Endothelial cell of umbilical vein (primary cell): Measurements from ENCODE around the gene CELF2. TPM values are rescaled to one million over a fixed set of nuclear protein-coding genes. Genes with fewer than 3 reads are reported as not detected.

ENCODE experiments used
- BruUV-seq: library from RNA; stranded (reverse); fragments of 400-500 nt; replicated peaks from 2 replicates; lab custom pipeline; 2021; lab: Mats Ljungman, UMichigan
- CTCF ChIA-PET: fragments of 300-600, 350-600 bp; sonication (Branson Sonifier 250); formaldehyde crosslinking; loops from one replicate; lab custom pipeline; 2021; ENCODE audit warnings: antibody characterized with exemption, inconsistent platforms; lab: Charles Lee
- POLR2A ChIA-PET: fragments of 300-600, 350-600 bp; sonication (Branson Sonifier 250); formaldehyde crosslinking; loops from one replicate; lab custom pipeline; 2021; ENCODE audit warnings: antibody characterized with exemption, inconsistent platforms; lab: Charles Lee
- DNase-seq: peaks from one replicate; pipeline ENCODE4 v3.0.0-alpha.2; 2011; ENCODE audit warnings: low read depth, low spot score
- FAIRE-seq: peaks from 2 replicates; lab custom pipeline; 2011; peaks lifted over from hg19 to GRCh38; lab: Jason Lieb, UNC
- H2AFZ ChIP-seq: 2 replicates; pipeline ENCODE4 v1.6.0; 2012; ENCODE audit warnings: low read depth, low read length, control low read depth, inconsistent platforms
- H3K27ac ChIP-seq: 2 replicates; pipeline ENCODE4 v1.5.1; 2011; ENCODE audit warnings: low read depth, mild to moderate bottlenecking, control low read depth, low read length, moderate library complexity; ENCODE audit not compliant: insufficient read depth
- H3K27me3 ChIP-seq, 2 experiments: 2 replicates each; pipeline versions ENCODE4 v1.6.0 to v1.6.1; 2011; ENCODE audit warnings: low read length in 2 of 2, mixed read lengths in 1 of 2; ENCODE audit not compliant: control insufficient read depth in 2 of 2, insufficient read depth in 2 of 2
- H3K36me3 ChIP-seq, 2 experiments: 2 replicates in 1 of 2; 3 replicates in 1 of 2; pipeline ENCODE4 v1.5.1; 2011; ENCODE audit warnings: low read length in 2 of 2, mild to moderate bottlenecking in 1 of 2, moderate library complexity in 1 of 2; ENCODE audit not compliant: control insufficient read depth in 2 of 2, insufficient read depth in 2 of 2; ENCODE audit errors: extremely low read depth in 1 of 2
- H3K4me1 ChIP-seq: 3 replicates; pipeline ENCODE4 v1.5.1; 2011; ENCODE audit warnings: mild to moderate bottlenecking, low read length; ENCODE audit not compliant: control insufficient read depth, insufficient read depth; ENCODE audit errors: extremely low read depth
- H3K4me2 ChIP-seq: 2 replicates; pipeline ENCODE4 v1.6.1; 2011; ENCODE audit warnings: low read length, control low read depth, mixed read lengths; ENCODE audit not compliant: insufficient read depth
- H3K4me3 ChIP-seq, 3 experiments: fragments of 200-600 bp in 1 of 3; sonication (generic), shearing (Covaris generic) in 1 of 3; replicated peaks in 1 of 3; 2 replicates each; pipeline ENCODE4 v1.5.1; 2011 to 2016; ENCODE audit warnings: control low read depth in 3 of 3, low read length in 3 of 3, mild to moderate bottlenecking in 2 of 3, inconsistent platforms in 1 of 3, low read depth in 1 of 3, moderate library complexity in 1 of 3; ENCODE audit not compliant: insufficient read depth in 1 of 3
- H3K79me2 ChIP-seq: 2 replicates; pipeline ENCODE4 v1.6.0; 2012; ENCODE audit warnings: low read length, inconsistent platforms; ENCODE audit not compliant: control insufficient read depth, insufficient read depth
- H3K9ac ChIP-seq: replicated peaks from 2 replicates; pipeline ENCODE3; 2011; ENCODE audit warnings: low read length, control low read depth; ENCODE audit not compliant: insufficient read depth; ENCODE audit errors: extremely low read depth
- H3K9me1 ChIP-seq: replicated peaks from 3 replicates; pipeline ENCODE4 v1.6.0; 2011; ENCODE audit warnings: mild to moderate bottlenecking, low read length; ENCODE audit not compliant: control insufficient read depth, insufficient read depth; ENCODE audit errors: extremely low read depth
- H3K9me3 ChIP-seq: replicated peaks from 2 replicates; pipeline ENCODE4 v1.5.1; 2012; ENCODE audit warnings: low read length, inconsistent platforms; ENCODE audit not compliant: control insufficient read depth, insufficient read depth
- H4K20me1 ChIP-seq: replicated peaks from 2 replicates; pipeline ENCODE3; 2011; ENCODE audit warnings: mild to moderate bottlenecking, low read length; ENCODE audit not compliant: control insufficient read depth, insufficient read depth; ENCODE audit errors: extremely low read depth
- EZH2 ChIP-seq: IDR thresholded peaks from 2 replicates; pipeline ENCODE4 v1.6.1; 2012; ENCODE audit warnings: borderline replicate concordance, low read depth, mild to moderate bottlenecking, moderate library complexity, low read length, inconsistent platforms; ENCODE audit not compliant: severe bottlenecking
- FOS ChIP-seq: IDR thresholded peaks from 2 replicates; pipeline ENCODE4 v1.6.1; 2011; ENCODE audit warnings: mild to moderate bottlenecking, low read length, moderate library complexity, borderline replicate concordance; ENCODE audit not compliant: insufficient read depth
- GATA2 ChIP-seq: IDR thresholded peaks from 2 replicates; pipeline ENCODE4 v1.7.0; 2011; ENCODE audit warnings: low read depth, mild to moderate bottlenecking, moderate library complexity, mixed read lengths, low read length; ENCODE audit not compliant: insufficient read length, insufficient read depth
- JUN ChIP-seq: IDR thresholded peaks from 2 replicates; pipeline ENCODE4 v1.6.1; 2011; ENCODE audit warnings: borderline replicate concordance, low read depth; ENCODE audit not compliant: insufficient read length, insufficient read depth
- MYC ChIP-seq: IDR thresholded peaks from one replicate; pipeline ENCODE4 v1.6.1; 2011; ENCODE audit warnings: mild to moderate bottlenecking, low read depth, low read length
- POLR2A ChIP-seq: IDR thresholded peaks from 2 replicates; pipeline ENCODE4 v1.6.1; 2012; ENCODE audit warnings: low read depth, mild to moderate bottlenecking, control low read depth, low read length
- POLR2AphosphoS5 ChIP-seq: IDR thresholded peaks from 2 replicates; pipeline ENCODE4 v1.6.1; 2012; ENCODE audit warnings: low read depth, mild to moderate bottlenecking, control low read depth, low read length, moderate library complexity; ENCODE audit not compliant: insufficient read depth
- dilution Hi-C: fragments of 300-500 bp; cut with MboI; formaldehyde crosslinking; loops from one replicate; pipeline ENCODE4 v1.15.0; 2019; ENCODE audit warnings: low sequenced_read_pairs; ENCODE audit not compliant: extremely low pct_ligation_motif_present
- intact Hi-C: fragments of 100-400 bp; cut with micrococcal nuclease; formaldehyde crosslinking; loops from one replicate; pipeline ENCODE4 v1.10.0; 2022
- polyA plus RNA-seq, 4 experiments: library from polyadenylated mRNA; depleted of rRNA in 3 of 4; stranded (reverse) in 3 of 4; unstranded in 1 of 4; fragments of >200 nt; gene quantifications; 2 replicates each; pipeline versions ENCODE4 v1.2.1 to v1.2.3, GENCODE V29; 2011 to 2012; ENCODE audit warnings: missing spikeins in 1 of 4
- total RNA-seq: library from RNA; stranded (reverse); gene quantifications from 2 replicates; pipeline ENCODE4 v1.2.3, GENCODE V29; 2021
- TF ChIP-seq, protein P1 (sequence below), 2 donors: IDR thresholded peaks; 1 replicate in 1 of 2; 2 replicates in 1 of 2; pipeline ENCODE4 v1.5.1; 2011; ENCODE audit warnings: low read length in 2 of 2, mild to moderate bottlenecking in 2 of 2, moderate library complexity in 2 of 2, control low read depth in 1 of 2, inconsistent platforms in 1 of 2, low read depth in 1 of 2; ENCODE audit not compliant: insufficient read depth in 1 of 2; ENCODE audit errors: extremely low read depth in 1 of 2
- TF ChIP-seq, protein P2 (sequence below): IDR thresholded peaks from 2 replicates; pipeline ENCODE4 v1.6.1; 2011; ENCODE audit not compliant: insufficient read depth, insufficient read length

Gene CELF2
- total and polyA plus RNA-seq, 2 donors (not counting 3 experiments of a cell fraction or from before 2014, with no cell fraction given), result 21.6 to 42.6 TPM

DNA sequence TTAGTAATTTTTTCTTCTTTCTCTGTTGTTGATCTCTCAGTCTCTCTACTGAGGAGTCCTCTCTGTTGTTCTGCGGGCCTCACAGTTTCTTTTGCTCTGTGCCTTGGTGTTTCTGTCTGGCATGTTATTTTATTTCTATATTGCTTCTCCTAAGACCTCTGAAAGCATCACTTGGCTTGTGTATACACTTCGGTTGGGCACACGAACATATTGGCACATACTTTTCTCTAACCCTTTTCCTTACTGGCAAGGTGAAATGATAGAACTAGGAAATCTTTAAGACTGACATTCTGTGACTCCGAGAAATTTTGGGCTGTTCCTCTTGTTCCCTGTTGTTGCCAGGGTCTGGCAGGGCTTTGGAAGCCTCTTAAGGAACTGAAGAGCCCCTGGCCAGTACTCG lies 148.9 kb downstream of the CELF2 start:
- Histone ChIP-seq H3K36me3 (no peaks in the 10 kb centered on the region), H4K20me1 (no peaks in the 10 kb centered on the region), H3K79me2 (no peaks in the 10 kb centered on the region), H3K9ac (no peak overlapping the region), H2AFZ (no peak overlapping the region), H3K27ac (no peak overlapping the region), H3K4me3 (no peak overlapping the region), H3K4me1 (peaks cover 9% of the 10 kb centered on the region), H3K9me1 (no peaks in the 10 kb centered on the region), H3K9me3 (no peaks in the 10 kb centered on the region), H3K27me3 (no peaks in the 10 kb centered on the region), H3K4me2 (no peak overlapping the region)
- dilution Hi-C loops, result no loop called here
- POLR2A ChIA-PET, result no interaction called here
- TSS peak; percentile 12 for BruUV-seq
- TF ChIP-seq POLR2AphosphoS5 (no peak), GATA2 (no peak), EZH2 (no peak), MYC (no peak), POLR2A (no peak), FOS (no peak), JUN (no peak)
- TF ChIP-seq, protein P1, sequence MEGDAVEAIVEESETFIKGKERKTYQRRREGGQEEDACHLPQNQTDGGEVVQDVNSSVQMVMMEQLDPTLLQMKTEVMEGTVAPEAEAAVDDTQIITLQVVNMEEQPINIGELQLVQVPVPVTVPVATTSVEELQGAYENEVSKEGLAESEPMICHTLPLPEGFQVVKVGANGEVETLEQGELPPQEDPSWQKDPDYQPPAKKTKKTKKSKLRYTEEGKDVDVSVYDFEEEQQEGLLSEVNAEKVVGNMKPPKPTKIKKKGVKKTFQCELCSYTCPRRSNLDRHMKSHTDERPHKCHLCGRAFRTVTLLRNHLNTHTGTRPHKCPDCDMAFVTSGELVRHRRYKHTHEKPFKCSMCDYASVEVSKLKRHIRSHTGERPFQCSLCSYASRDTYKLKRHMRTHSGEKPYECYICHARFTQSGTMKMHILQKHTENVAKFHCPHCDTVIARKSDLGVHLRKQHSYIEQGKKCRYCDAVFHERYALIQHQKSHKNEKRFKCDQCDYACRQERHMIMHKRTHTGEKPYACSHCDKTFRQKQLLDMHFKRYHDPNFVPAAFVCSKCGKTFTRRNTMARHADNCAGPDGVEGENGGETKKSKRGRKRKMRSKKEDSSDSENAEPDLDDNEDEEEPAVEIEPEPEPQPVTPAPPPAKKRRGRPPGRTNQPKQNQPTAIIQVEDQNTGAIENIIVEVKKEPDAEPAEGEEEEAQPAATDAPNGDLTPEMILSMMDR (IDR thresholded peaks at IDR 0.05; ENCODE audit: extremely low read depth in 1 of 2, insufficient read depth in 1 of 2, low read depth in 1 of 2, low read length in 2 of 2), result no peak
- TF ChIP-seq, protein P2, sequence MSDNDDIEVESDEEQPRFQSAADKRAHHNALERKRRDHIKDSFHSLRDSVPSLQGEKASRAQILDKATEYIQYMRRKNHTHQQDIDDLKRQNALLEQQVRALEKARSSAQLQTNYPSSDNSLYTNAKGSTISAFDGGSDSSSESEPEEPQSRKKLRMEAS, result no peak
- CTCF ChIA-PET, result interaction anchor here (1.0 to 1.3 kb wide), 3 partner anchors 17 to 104 kb away, joined by 3 to 6 read pairs (median 3); no protein-coding TSS in a partner anchor
- FAIRE-seq (no peak), DNase-seq (no peak)
- intact Hi-C loops, result loop anchor here (5.0 kb wide), 1 partner anchor 106 kb away; no protein-coding TSS in a partner anchor
